GF-D8 (cell line): ENCODE measurements around the gene S100PBP.
A peak's percentile ranks its signal among the peaks of the same experiment; 100 is the strongest.

ENCODE experiments used
- DNase-seq: peaks from one replicate; lab custom pipeline; 2025; lab: John Stamatoyannopoulos, UW

S100PBP gene

DNA sequence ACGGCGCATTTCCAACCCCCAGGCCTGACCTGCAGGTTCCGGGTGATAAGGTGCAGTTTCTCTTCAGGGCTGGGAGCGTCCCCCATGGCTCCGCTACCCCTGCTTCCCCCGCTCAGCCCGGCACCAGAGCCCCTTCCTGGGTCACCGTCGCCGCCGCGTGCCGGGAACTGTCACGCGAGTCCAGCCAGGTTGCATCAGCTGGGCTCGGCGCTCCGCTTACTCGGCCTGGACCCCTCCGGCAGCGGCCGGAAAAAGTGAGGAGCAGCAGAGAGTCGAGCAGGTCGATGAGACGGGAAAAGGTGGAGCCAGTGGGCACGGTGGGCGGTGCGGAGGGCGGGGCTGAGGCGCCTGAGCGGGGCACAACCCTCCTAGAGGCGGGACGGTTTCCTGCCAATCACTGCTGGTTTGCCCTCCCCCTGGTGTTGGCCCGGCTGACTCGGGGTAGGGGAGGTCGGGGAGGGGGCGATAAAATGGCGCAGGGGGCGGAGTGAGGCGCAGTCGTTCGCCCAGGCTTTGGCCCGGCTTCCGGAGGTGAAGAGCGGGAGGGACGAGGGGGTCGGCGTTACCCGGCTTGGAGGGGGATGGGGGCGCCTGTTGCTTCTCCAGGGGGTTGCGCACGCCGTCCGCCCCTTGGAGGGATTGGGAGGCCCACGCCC lies at the start of gene S100PBP, which contains the start of gene YARS1:
TSS of gene S100PBP (plus strand) at position 495 of the 656 bp plus-strand sequence. CDS start 8,447 bp downstream, outside the sequence.
TSS of gene YARS1 (minus strand) at position 200 of the 656 bp plus-strand sequence. CDS start at position 86, 114 bp downstream.
- DNase-seq, result peak; percentile 97

DNA sequence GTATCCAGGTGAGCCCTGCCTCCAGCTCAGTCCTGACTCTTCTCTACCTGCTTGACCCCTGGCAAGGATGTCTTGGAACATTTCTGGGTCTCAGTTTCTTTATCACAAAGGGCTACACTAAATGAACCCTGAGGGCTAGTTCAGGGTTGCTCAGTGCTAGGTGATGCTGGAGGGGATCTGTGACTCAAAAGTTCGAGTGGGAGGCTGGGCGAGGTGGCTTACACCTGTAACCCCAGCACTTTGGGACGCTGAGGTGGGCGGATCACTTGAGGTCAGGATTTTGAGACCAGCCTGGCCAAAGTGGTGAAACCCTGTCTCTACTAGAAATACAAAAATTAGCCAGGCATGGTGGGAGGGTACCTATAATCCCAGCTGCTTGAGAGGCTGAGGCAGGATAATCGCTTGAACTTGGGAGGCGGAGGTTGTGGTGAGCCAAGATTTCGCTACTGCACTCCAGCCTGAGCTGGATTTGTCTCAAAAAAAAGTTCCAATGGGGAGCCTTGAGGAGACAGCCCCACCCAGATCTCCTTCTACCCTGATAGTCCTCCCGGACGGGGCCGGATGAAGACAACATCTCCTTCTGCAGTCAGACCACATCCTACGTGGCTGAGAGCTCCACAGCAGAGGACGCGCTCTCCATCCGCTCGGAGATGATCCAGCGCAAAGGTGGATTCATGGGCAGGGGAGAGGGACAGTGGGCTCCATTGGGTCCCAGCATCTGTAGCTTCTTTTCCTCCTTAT lies 49.2 kb upstream of the S100PBP start:
- no peak for DNase-seq

DNA sequence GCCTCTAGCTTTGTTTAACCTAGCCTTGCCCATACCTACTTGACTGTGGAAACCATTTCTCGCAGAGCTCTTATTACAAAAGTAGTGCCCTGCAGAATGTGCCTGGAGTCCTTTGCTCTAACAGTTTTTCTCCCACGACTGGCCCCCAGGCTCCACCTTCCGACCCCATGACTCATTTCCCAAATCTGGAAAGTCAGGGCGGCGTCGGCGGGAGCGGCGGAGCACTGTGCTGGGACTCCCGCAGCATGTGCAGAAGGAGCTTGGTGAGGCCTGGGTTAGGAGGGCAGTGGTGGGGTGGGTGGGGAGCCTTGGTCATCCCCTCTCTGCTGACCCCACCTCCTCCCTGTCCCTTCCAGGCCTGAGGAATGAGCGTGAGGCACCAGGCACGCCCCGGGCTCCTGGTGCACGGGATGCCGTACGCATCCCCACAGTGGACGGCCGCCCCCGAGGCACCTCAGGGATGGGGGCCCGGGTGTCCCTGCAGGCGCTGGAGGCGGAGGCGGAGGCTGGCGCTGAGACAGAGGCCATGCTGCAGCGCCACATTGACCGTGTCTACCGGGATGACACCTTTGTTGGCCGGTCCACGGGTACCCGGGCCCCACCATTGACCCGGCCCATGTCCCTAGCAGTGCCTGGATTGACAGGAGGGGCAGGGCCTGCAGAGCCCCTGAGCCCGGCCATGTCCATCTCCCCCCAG lies 47.8 kb upstream of the S100PBP start:
- no peak for DNase-seq

DNA sequence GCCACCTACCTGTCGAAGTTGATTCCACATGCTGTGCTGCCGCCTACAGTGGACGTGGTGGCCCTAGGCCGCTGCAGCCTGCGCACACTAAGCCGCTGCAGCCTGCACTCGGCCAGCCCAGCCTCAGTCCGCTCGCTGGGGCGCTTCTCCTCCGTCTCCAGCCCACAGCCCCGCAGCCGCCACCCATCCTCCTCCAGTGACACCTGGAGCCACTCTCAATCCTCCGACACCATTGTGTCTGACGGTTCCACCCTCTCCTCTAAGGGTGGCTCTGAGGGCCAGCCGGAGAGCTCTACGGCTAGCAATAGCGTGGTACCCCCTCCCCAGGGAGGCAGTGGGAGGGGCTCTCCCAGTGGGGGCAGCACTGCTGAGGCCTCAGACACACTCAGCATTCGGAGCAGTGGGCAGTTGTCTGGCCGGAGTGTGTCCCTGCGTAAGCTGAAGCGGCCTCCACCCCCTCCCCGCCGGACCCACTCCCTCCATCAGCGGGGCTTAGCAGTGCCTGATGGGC lies 47.2 kb upstream of the S100PBP start:
- no peak for DNase-seq

DNA sequence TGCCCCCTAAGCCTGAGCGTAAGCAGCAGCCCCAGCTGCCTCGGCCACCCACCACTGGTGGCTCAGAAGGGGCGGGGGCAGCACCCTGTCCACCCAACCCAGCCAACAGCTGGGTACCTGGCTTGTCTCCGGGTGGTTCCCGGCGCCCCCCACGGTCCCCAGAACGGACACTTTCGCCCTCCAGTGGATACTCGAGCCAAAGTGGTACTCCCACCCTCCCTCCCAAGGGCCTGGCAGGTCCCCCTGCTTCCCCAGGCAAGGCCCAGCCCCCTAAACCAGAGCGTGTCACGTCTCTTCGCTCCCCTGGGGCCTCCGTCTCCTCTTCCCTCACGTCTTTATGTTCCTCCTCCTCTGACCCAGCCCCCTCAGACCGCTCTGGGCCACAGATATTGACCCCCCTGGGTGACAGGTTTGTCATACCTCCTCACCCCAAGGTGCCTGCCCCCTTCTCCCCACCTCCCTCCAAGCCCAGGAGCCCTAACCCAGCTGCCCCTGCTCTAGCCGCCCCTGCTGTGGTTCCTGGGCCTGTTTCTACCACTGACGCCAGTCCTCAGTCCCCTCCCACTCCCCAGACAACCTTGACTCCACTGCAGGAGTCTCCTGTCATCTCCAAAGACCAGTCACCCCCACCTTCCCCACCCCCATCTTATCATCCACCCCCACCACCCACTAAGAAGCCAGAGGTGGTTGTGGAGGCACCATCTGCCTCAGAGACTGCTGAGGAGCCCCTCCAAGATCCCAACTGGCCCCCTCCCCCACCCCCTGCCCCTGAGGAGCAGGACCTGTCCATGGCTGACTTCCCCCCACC lies 46.5 kb upstream of the S100PBP start:
- no peak for DNase-seq

DNA sequence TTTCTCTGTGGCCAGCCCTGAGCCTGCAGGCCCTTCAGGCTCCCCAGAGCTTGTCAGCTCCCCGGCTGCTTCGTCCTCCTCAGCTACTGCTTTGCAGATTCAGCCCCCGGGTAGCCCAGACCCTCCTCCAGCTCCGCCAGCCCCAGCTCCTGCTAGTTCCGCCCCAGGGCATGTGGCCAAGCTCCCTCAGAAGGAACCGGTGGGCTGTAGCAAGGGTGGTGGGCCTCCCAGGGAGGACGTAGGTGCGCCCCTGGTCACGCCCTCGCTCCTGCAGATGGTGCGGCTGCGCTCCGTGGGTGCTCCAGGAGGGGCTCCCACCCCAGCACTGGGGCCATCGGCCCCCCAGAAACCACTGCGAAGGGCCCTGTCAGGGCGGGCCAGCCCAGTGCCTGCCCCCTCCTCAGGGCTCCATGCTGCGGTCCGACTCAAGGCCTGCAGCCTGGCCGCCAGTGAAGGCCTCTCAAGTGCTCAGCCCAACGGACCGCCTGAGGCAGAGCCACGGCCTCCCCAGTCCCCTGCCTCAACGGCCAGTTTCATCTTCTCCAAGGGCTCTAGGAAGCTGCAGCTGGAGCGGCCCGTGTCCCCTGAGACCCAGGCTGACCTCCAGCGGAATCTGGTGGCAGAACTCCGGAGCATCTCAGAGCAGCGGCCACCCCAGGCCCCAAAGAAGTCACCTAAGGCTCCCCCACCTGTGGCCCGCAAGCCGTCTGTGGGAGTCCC lies 45.7 kb upstream of the S100PBP start:
- no peak for DNase-seq

DNA sequence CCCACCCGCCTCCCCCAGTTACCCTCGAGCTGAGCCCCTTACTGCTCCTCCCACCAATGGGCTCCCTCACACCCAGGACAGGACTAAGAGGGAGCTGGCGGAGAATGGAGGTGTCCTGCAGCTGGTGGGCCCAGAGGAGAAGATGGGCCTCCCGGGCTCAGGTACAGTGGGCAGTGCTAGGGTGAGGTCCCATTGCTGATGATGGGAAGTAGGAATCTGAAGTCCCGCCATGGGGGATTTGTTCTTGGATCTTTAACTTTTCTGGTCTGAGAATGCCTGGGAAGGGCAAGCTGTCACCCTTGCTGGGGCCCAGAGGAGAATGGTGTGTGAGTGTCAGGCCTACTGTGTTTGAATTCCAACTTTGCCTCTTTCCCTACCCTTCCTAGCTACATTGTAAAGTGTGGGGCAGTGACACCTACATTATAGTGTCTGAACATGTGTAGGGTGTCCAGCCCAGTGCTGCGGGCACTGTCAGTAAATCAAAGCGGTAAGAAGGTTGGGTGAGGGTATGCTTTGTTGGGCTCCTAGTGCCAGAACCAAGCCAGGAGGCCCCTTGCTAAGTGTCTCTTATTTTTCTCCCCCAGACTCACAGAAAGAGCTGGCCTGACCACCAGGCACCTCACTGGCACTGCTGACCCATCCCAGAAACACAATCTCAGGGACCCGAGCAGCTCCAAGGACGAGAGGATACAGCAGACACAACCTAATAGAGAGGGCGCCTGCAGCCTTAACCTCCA lies 45.0 kb upstream of the S100PBP start:
- no peak for DNase-seq

DNA sequence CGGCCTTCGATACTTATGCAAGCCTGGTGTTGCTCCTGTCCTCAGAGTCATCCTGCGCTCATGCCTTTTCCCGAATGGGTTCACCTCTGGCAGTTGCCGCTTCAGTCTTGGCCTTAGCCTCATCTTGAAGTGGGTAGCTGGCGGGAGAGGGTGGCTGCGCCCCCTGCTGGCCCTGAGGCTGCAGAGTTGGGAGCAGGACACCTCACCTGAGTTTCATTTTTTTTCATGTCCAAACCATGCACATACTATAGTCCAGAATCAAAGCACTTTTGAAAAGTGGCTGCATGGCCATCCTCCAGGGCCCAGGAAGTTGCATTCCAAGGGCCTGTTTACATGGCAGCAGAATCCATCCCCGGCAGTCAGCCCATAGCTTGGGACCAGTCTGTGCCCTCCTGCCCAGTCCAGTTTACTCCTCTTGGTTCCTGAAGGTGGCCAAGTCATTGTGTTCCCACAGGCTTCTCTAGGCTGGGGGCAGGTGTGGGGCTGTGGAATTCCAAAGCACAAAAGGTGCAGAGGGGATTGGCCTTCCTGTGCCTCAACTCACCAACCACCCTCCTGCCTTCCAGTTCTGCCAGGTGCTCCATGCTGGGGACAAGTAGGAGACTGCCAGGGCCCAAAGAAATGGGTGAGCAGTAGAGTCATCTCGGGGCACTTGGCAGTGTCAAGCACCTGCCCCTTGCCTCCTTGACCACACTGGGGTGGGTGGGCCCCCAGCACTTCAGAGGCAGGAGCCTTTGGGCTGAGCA lies 44.3 kb upstream of the S100PBP start:
- DNase-seq, result peak; percentile 33

DNA sequence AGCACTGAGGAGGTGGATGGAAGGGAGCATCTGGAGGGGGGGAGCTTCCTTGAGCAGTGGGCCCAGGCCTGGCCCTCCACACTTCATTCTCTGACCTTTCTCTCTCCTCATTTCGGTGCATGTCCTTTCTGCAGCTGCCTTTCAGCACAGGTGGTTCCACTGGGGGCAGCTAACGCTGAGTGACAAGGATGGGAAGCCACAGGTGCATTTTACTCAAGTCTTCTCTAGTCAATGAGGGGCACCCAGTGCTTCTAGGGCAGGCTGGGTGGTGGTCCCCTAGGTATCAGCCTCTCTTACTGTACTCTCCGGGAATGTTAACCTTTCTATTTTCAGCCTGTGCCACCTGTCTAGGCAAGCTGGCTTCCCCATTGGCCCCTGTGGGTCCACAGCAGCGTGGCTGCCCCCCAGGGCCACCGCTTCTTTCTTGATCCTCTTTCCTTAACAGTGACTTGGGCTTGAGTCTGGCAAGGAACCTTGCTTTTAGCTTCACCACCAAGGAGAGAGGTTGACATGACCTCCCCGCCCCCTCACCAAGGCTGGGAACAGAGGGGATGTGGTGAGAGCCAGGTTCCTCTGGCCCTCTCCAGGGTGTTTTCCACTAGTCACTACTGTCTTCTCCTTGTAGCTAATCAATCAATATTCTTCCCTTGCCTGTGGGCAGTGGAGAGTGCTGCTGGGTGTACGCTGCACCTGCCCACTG lies 43.5 kb upstream of the S100PBP start:
- DNase-seq, result no peak

DNA sequence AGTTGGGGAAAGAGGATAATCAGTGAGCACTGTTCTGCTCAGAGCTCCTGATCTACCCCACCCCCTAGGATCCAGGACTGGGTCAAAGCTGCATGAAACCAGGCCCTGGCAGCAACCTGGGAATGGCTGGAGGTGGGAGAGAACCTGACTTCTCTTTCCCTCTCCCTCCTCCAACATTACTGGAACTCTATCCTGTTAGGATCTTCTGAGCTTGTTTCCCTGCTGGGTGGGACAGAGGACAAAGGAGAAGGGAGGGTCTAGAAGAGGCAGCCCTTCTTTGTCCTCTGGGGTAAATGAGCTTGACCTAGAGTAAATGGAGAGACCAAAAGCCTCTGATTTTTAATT lies 43.0 kb upstream of the S100PBP start:
- no peak for DNase-seq

DNA sequence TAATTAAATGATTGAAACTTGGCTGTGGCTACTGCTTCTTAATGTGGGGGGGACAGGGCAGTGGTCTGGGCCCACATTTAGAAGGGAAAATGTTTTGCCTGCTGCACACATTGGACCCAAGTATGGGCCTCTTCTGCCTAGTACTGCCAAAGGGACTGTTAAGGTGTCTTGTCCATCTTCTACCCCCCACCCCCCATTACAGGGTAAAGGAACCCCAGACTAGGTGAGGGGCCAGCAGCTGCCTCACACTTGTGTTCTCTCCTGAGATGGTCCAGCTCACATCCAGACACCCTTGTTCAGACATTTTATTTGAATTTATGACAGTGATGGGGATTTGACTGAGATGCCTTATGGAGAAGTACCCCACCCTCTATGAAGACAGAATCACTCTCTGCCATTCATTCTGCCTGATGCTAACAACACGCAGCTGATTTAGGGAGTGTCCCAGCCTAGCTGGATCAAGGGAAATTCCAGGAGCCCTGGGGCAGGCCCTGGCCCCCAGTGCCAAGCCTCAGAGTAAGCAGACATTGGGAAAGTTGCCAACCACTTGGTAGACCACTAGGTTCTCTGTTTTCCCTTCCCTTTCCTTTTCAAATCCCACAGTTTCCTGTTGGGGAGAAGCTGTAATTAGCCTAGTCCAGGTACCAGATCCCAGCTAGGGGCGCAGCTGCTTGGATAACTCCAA lies 42.4 kb upstream of the S100PBP start:
- DNase-seq, result no peak

DNA sequence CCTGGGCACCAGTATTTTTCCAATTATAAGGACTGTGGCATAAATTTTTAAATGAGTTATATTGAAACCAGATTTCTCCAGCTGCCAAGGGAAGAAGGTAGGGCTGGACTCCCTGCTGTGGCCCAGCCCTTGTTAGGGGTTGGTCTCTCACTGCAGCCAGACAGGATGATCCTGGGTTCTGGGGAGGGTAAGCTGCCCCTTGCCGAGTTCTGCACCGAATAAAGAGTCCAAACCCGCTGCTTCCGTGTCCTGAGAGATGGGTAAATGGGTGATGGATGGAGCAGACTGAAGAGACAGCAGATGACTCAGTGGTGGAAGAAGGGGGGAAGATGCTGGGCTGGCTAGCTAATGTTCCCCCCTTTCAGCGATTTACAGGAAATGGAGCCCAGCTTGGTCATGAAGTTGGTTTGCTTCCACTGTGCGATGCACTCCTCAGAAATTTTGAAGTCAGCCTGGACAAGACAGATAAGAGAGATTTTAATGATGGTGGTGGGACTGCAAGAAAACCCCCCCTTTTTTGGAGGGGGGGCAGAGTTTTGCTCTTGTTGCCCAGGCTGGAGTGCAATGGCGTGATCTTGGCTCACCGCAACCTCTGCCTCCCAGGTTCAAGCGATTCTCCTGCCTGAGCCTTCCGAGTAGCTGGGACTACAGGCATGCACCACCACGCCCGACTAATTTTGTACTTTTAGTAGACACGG lies 41.7 kb upstream of the S100PBP start:
- no peak for DNase-seq

DNA sequence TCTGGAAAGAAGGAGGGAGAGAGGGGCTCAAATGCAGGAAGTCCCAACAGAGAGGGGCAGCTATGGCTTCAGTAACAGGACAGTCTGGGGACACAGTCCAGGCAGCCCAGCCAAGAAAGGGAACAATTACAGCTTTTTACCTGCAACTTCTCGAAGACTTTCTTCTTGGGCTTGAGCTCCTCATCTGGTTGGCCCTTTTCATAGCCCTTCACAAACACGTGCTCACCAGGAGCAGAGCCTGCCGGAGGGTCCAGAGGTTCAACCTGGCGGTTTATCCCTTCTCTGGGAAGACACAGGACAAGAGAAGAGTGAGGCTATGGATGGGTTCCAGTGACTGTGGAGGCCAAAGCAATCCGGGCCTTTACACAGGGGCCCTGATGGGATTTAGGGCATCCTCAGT lies 38.2 kb upstream of the S100PBP start:
- no peak for DNase-seq

DNA sequence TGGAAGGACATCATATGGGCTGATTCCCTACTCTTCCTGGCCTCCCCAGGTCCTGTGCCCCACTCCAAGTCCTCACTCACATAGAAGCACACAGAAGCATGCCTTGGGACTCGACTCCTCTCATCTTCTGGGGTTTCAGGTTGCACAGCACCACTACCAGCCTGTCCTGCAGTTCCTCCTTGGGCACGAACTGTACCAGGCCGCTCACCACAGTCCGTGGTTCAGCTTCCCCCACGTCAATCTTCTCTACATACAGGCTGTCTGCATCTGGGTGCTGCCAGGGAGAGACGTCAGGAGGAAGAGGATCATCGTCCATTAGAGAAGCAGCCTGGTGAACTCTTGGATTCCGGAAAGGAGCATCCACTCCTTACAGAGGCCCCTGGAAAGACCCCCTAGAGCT lies 37.4 kb upstream of the S100PBP start:
- no peak for DNase-seq

DNA sequence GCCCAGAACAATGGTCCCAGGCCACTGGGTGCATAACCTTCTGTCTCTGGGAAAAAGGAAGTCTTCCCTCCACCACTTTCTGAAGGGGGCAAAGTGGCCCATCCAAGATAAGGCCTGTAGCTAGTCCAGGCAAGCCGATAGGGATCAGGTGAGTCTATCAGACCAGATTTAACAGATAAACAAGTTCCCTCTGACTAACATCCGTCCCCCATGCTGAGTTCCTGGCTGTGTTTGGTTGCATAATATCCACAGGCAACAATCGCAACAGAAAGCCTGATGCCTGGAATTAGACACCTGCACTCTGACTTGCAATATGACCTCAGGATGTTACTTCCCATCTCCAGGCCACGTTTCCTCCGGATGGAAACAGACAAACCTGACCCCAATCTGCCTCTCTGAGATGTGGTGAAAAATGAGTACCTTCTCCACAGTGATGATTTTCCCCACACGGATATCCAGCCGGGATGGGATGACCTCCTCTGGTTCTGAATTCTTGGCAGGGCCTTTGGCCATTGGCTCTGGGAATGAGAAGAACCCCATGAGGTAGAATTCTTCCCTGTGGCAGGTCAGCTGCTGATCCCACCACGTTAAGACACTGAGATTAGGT lies 36.7 kb upstream of the S100PBP start:
- no peak for DNase-seq

DNA sequence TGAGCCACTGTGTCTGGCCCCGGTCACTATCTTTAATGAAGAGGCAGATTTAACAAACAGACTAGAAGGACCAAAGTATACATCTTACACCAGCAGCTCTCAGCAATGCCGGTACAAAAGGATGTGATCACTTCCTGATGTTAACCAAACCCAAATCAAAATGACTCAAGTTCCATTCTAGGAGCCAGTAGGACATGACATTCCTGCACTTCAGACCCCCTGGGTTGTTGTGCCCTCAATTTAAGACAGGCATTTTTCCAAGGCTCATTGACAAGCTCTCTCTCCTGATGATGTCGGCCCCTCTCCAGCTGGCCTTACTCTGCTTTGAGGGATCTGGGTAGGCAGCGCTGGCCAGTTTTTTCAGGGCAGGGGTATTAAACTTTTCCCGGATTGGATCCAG lies 35.4 kb upstream of the S100PBP start:
- no peak for DNase-seq

DNA sequence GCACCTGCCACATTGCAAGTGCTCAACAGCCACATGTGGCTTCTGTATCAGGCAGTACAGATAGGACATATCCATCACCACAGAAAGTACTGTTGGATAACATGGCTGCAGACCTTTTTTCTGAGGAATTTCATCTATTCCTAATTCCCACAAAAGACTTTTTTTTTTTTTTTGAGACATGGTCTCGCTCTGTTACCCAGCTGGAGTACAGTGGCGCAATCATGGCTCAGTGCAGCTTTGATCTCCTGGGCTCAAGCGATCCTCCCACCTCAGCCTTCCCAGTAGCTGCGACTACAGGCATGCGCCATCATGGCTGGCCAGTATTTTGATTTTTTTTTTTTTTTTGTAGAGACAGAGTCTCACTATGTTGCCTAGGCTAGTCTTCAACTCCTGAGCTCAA lies 33.6 kb upstream of the S100PBP start:
- DNase-seq, result no peak

DNA sequence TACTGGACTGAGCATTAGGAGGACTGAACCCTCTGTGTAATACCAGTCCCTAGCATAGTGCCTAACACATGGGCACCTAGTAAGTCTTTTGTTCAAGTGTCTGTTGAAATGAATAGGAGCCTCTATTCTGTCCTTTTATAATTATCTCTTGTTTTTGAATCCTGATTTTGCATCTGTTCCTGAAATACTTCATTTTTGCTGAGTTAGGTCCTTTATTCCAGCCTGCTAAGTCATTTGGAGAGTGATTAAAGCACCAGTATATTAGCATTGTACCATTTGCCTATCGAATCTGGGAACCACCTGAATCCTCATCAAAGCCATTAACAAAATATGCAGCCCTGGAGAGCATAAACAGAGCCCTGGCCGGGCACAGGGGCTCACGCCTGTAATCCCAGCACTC lies 32.6 kb upstream of the S100PBP start:
- DNase-seq, result no peak
